Kidney glomerular epithelial cell (primary cell): ENCODE measurements around the gene DCLK2.

Experiments
- DNase-seq: peaks from one replicate; lab custom pipeline; 2025; lab: John Stamatoyannopoulos, UW

DCLK2 gene

DNA sequence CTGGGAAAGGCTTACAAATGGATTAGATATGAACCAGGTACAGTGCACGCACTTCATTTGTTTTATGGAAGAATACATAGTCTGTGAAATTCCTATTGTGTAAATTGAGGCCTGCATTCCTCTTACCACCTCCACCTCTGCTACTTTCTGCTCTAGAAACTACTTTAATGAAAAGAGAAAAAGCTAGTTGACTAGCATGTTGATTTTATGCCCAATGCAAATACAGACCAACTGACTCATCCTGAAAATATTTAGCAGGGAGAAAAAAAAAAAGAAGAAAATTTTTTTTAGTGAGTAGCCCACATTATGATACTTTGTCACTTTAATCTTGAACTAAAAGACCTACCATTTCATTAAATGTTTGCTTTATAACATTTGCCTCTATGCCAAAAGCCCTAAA is 41.2 kb downstream of the DCLK2 start:
- DNase-seq, result peak; percentile 82

DNA sequence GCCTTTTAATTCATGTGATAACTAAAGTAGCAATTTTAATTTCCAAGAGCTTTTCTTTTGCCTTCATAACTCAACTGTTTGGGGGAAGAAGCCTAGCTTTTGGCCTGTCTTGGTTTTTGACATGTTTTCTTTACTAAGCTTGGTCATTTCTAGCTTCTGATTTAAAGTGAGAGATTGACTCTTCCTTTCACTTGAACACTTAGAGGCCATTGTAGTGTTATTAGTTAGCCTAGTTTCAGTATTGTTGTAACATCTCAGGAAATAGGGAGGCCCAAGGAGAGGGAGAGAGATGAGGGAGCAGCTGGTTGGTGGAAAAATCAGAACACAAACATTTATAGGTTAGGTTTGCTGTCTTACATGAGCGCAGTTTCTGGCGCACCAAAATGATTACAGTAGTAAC is 44.8 kb downstream of the DCLK2 start:
- no peak for DNase-seq

DNA sequence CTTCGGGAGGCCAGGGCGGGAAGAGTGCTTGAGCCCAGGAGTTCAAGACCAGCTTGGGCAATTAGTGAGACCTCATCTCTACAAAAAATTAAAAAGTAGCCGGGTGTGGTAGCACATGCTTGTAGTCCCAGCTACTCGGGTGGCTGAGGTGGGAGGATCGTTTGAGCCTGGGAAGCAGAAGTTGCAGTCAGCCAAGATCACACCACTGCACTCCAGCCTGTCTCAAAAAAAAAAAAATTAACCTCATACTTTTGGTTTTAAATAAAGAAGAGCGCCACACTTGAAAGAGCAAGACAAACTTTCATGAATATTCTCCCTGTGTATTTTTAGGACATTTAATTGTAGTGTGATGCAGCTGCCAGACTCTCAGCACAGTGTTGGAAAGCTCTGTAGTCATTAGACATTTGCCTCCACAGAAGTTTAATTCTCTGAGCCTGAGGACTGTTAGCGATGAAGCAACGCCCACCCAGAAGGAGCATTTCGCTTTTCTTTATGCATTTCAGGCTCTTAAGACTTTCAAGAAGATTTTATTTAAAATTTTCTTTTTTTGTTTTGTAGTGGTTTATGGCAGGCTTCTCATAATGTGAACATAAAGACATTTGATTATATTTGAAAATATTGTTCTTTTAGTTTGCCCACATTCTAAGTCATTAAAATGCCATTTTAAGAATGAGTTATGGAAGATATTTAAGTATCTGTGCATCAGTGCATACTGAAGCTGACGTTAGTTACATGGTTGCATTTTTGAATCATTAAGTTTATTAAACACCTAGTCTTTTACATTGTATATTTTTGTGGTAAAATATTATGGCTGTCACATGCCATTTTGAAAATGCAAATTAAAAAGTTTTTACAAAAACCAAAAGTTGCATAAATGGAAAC is 45.8 kb downstream of the DCLK2 start:
- DNase-seq, result peak; percentile 39

DNA sequence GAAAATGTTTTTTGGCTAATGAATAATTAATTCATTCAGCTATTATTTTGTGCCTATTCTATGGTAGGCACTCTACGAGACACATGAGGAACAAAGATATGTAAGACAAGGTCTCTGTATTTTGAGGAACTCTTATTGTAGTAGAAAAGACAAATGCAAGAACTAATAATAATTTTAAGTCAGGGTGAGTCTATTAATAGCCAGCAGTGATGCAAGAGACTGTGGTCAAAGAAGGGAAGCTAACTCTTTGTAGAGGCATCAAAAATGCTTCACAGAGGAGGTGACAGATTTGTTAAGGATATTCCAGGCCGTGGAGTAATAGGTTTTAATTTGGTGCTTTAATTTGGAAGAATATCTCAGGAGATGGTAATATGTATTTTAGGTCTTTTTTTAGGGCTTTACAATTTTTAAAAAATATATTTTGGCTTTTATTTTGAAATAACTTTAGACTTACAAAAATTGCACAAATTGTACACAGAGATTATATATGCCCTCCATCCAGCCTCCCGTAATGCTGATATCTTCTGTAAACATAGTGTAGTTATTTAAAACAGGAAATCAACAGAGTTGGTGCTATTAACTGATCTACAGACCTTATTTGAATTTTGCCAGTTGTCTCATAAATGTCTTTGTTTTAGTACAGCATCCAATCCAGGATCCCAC is 48.1 kb downstream of the DCLK2 start:
- DNase-seq, result no peak

DNA sequence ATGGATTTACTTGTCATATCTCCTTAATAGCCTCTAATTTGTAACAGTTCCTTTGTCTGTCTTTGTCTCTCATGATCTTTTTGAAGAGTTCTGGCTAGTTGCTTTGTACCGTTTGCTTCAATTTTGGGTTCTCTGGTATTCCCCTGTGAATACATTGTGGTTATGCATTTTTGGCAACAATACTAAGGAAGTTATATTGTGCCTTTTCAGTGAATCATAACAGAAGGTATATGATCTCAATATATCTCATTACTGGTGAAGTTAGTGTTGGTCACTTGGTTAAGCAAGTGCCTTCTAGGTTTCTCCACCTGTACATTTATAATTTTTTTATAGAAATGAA is 48.6 kb downstream of the DCLK2 start:
- no peak for DNase-seq

DNA sequence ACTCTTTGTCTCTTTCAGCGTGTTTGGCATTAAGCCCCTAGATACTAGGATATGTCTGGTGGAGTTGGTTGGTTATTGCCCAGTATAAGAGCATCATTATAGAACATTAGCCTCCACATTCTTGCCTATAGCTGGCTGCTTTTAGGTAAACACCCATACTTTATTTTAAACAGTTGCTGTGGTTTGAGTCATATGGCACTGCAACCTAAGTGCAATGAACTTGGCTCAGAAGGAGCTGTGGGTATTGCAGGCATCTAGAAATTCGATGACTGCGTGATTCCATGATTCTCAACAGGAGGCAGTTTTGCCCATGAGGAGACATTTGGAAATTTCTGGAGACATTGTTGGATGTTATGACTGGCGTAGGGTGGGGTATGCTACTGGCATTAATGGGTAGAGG is 49.5 kb downstream of the DCLK2 start:
- DNase-seq, result no peak

DNA sequence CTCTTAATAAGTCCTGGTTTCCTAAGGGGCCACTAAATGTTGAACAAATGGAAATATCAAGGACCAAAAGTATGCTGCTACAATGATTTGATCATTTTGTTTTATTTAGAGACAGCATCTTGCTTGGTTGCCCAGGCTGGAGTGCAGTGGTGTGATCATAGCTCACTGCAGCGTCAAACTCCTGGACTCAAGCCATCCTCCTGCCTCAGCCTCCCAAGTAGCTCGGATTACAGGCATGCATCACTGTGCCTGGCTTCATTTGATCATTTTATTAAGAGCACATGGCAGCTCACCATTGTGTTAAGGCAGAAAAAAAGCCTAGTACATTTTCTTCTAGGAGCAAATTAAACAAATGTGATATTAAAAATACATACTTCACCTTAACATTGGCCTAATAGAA is 52.7 kb downstream of the DCLK2 start:
- no peak for DNase-seq

DNA sequence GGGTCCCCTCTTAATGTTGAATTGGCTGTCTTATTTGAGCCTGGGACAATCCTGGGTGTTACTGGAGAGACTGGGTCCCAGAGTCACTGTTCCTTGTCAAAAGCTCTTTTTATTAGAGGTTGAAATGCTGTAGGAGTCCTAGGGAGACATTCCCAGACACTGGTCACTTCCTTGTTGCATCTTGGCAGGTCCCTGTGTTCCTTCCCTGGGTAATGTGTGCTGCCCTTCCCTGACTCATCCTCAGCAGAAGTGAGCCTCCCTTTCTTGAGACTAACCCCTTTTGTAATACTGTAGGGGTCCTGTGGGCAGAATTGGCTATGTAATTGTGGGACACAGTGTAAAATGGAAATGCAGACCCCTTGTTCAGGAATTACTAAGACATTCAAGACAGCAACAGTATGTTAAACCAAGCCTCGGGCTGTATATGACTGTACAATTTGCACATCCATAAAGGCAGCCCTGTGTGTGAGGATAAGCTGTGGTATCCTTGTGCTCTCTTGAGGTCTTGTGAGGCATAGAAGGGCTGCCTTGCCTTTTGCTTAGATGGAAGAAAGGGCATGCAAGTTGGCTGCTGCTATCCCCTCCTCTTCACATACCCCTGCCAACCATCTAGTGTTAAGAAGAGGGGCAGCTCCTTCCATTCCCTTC is 53.5 kb downstream of the DCLK2 start:
- DNase-seq, result no peak

DNA sequence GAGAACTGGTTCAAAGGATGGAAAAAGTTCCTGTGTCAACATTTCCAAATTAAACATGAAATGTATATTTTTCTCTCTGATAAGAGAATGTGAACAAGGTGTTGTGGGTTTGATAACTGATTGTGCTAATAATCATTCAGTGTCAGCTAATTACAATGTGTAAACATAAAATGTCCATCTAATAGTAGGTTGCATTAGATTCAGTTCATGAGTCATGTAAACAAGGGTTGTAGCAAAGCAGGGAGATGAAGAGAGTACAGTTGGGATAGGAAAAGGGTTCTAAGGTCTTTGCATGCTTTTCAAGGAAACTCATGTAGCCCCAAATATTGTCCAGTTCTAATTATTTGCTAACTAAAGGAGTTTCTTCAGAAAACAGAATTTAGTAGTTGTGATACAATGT is 55.4 kb downstream of the DCLK2 start:
- no peak for DNase-seq

DNA sequence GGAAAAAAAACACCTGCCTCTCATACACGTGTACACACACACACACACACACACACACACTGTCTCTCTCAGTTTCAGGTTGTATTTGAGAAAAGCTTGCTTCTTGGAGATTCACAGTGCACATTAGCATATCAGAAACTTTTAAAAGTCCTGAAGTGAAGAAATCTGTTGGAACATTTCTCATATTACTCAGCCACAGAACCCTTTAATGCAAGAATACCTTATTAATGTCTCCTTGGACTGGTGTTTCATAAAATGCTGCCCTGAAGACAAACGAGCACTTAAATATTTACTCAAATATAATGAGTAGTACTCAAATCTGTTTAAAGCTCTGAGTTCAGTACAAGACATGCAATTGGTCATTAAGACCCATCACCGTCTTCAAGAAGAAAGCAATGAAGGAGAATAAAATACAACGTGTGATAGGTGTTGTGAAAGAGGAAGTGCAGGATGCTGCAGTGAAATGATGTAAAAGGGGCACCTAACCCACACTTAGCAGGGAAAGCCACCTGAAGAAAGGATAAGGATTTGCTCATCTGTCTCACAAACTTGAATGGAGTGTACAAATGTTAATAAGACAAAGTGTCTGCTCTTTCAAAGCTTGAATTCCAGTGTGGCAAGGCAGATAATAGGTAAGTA is 57.0 kb downstream of the DCLK2 start:
- no peak for DNase-seq

DNA sequence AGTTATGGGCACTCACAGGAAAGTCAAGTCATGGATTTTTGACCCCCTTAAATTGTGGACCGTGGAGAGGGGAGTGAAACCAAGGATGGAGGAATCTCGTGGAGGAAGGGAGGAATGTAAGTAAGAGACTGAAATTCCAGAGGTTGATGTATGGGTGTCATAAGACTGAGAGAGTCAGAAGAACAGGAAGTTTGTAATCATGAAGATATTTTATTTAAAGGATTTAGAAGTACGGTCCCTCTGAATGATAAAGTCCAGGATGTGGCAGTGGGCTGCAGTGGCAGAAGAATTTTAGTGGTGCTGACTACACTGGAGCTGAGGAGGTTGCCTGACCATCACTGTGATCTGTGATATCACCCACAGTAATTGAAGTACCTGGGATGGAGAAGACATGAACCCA is 57.8 kb downstream of the DCLK2 start:
- DNase-seq, result no peak

DNA sequence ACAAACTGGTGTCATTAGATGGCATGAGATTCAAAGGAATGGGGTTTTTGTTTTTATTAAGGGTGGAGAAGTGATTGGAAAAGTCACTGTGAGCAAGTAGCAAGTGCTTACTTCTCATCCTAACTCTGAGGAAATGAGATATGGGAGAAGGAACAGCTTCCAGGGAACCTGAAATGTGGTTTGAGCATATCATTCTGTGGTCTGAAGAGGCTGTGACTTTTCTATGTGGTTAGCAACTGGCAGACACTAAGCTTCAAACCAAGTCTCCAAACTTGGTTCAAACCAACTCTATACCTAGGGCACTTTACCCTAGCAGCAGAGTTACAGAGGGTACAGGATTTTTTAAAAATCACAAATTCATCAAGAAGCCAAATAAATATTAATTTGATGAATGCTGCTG is 58.2 kb downstream of the DCLK2 start:
- no peak for DNase-seq

DNA sequence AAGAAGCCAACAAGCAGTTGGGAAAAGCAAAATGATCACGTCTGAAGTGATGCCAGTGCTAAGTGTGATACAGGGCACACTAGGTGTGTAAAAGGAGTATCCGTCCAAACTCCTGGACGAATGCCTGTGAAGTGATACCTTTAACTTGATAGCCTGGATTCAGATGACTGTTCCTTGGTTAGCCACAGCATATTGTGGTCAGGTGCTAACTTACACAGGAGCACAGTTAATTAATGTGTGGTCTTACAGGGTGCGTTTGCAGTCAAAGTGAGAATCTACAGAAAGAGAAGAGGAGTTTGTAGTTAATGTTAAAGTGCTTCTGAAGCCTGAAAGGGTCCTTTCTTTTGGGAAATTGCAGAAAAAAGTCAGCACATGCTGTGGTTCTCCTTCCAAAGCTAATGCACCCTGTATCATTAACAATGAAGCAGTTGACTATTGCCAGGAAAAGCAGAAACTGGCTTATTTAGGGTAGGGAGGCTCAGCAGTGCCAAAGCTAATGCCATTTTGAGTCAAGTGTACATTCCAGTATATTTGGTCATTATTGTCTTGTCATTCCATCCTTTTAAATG is 61.1 kb downstream of the DCLK2 start:
- no peak for DNase-seq

DNA sequence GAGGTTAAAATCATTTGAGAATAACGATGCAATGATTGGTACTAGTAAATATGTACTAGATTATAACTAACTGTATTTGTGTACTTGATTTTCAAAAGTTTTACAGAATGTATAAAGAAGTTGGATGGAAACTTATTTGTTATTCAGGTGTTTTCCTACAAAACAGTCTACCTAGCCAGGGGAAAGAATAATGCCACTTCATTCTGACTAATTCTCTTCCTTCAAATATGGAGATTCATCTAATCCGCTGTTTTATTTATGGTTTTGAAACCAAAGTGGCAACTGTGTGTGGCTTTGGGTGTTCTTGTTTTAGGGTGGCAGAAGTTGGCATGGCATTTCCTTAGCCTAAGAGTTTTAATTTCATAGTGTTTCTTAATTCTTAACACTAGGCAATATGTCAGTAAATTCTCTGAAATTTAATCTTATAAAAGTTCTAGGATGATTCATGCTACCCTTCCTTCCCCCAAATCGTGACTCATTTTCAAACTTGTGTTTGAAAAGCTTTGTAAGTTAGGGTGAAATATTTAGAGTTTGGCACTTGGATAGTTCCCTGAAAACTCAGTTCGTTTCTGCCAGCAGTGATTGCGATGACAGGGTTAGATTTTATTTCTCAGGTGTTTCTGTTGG is 62.6 kb downstream of the DCLK2 start:
- no peak for DNase-seq

DNA sequence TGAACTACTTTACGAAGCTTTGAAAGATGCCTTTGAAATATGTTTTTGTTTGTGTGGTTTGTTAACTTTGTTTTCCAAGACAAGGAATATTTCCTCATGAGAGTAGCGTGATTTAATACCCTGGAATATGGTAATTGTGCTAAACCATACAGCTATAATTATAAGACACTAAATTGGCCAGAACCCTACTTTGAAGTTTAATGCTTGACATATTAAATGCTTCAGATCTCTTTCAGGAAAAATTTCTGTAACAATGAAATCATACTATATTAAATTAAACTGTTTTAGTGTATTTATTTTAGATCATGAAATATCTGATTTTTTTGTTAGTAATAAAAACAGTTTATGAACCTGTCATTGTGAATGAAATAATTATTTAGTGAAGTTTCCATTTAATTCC is 63.5 kb downstream of the DCLK2 start:
- no peak for DNase-seq

DNA sequence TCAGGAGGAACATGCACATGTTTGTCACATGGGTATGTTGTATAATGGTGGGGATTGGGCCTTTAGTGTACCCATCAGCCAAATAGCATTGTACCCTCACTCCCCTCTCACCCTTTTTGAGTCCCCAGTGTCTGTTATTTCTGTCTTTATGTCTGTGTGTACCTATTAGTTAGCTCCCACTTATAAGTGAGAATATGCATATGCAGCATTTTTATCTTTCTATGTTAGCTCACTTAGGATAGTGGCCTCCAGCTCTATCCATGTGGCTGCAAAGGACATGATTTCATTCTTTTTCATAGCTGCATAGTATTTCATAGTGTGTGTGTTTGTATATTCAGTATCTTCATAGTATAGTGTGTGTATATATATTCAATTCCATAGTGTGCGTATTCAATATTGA is 64.6 kb downstream of the DCLK2 start:
- DNase-seq, result no peak

DNA sequence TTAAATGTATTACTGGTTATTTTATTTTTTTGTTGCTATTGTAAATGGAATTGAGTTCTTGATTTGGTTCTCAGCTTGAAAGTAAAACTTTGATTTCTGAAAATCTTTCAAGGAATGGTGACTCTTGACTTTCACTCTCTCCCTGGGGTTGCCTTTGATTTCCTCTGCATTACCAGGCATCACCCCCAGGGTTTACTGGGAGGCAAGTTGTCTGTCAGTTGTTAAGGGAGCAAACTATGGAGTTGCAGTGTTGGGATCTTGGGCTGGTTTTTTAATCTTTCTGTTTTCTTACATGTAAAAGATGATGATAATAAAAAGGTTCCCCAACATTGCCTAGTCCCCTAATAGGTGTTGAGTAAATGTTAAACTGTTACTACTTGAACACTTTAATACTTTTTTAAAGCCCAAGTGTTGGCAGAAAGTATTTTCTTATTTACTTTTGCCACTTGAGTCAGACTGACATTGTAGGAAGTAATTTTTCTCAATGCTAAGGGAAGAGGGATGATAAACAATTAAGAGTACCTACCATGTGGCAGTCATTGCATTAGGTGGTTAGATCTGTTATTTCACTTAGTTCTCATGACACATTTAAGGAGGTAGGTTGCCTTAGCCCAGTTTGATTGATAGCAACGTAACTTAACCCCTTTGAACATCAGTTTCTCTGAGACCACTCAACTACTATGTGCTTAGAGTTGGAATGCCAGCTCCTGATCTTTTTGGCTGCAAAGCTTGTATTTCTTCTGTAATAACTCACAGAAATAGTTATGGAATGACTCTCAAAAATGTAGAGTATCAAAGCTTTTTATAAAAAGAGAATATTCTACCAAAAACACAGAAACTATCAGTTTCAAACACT is 67.1 kb downstream of the DCLK2 start:
- no peak for DNase-seq

DNA sequence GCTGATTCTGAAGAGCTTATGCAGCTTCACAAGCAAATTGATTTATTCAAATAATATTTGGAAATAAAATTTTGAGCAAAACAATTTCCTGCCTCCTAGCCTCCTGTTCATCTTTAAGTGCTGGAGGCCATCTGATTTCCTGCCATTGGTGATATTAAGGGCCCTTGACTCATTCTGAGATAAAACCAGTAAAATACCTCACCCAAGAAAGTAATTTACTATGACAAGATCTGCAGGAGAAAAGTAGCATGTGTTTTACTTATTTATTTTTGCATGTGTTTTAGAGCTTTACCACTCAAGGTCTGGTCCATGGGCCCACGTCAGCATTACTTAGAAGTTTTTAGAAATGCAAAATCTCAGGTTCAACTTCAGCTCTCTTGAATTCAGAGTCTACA is 67.7 kb downstream of the DCLK2 start:
- no peak for DNase-seq

DNA sequence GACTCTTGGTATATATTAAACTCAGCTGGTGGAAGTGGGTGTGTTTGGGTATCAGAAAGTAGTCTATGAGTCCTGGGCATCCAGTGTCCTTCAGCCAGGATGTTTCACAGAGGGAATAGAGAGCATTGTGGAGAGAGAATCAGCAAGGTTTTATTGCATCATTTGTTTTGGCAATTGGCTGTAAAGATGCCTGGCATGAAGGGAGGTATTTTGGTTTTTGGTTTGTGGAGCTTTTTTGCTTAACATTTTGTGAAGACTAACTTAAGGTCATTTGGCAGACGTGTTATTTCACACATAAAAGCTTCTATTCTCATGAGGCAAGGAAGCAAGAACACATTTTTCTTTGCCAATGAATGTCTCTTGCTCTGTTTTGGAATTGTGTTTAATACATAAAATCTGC is 71.1 kb downstream of the DCLK2 start:
- DNase-seq, result no peak

DNA sequence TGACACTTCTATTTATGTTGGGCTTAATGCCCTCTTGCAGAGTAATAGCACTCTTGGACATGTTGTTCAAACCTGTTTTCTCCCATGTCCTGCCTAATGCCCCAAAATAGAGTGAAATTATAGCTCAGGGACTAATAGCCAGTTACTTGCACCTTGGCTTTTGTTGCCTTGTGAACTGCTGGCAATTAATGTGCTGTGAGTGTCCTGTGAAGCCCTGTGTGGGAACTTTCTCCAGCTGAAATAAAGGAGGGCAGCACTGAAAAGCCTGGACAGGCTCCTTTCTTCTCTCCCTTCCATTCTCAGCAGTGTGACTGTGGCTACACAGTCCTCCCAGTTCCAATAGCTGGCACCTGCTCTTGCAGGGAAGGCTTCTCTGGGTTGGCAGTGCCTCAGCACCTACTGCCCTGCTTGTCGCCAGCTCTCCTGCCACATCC is 72.4 kb downstream of the DCLK2 start:
- no peak for DNase-seq

DNA sequence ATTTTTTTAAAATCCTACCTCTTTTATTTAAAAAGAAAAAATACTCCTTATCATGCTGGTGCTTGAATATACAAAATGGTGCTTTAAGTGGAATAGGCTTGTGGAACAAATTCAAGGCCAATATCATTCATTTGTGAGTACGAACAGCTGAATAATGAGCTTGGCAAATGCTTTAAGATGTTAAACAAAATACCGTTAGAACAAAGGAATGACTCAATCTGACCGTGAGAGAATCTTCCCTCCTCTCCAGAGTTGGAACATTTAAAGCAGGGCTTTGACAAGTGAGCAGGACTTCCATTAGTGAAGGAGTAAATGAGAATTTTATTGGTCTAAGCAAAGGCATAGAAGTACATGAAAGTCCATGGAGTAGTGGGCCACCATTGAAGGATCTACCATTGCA is 74.5 kb downstream of the DCLK2 start:
- DNase-seq, result no peak
